KOPT-K1 (cell line): Measurements from ENCODE around the gene AFMID.
"Not testable (repeated sequence)": the region's sequence is repeated elsewhere in the genome, so short reads cannot be mapped to it uniquely, and the experiment has no call there.

Experiments used
- H3K27ac ChIP-seq: fragments of 200-600 bp; sonication (generic); 2 replicates; pipeline ENCODE4 v1.5.1; 2016; ENCODE audit warnings: antibody characterized with exemption, mild to moderate bottlenecking, low read depth, low read length; ENCODE audit not compliant: poor library complexity, severe bottlenecking
- H3K36me3 ChIP-seq: fragments of 200-600 bp; sonication (generic); 2 replicates; pipeline ENCODE4 v1.5.1; 2017; ENCODE audit warnings: antibody characterized with exemption, mild to moderate bottlenecking, low read length, moderate library complexity; ENCODE audit not compliant: insufficient read depth
- H3K9me3 ChIP-seq: fragments of 200-600 bp; sonication (generic); 2 replicates; pipeline ENCODE4 v1.5.1; 2017; ENCODE audit warnings: antibody characterized with exemption, low read length, mild to moderate bottlenecking; ENCODE audit not compliant: insufficient read depth, poor library complexity, severe bottlenecking

Gene AFMID

GRCh38 chr17:78186692-78187595, at the start of gene AFMID, which contains the start of gene TK1:
TSS of gene AFMID (plus strand) at chr17:78187362. CDS start at chr17:78187371, 9 bp downstream.
TSS of gene TK1 (minus strand) at chr17:78187052. CDS start at chr17:78186994, 58 bp downstream.
- Histone ChIP-seq H3K9me3 (no peaks in the 10 kb centered on the region), H3K27ac (peak within 1 kb of the TSS; percentile 41), H3K36me3 (no peaks in the 10 kb centered on the region; the same call in 1 of the 2 replicates)

DNA sequence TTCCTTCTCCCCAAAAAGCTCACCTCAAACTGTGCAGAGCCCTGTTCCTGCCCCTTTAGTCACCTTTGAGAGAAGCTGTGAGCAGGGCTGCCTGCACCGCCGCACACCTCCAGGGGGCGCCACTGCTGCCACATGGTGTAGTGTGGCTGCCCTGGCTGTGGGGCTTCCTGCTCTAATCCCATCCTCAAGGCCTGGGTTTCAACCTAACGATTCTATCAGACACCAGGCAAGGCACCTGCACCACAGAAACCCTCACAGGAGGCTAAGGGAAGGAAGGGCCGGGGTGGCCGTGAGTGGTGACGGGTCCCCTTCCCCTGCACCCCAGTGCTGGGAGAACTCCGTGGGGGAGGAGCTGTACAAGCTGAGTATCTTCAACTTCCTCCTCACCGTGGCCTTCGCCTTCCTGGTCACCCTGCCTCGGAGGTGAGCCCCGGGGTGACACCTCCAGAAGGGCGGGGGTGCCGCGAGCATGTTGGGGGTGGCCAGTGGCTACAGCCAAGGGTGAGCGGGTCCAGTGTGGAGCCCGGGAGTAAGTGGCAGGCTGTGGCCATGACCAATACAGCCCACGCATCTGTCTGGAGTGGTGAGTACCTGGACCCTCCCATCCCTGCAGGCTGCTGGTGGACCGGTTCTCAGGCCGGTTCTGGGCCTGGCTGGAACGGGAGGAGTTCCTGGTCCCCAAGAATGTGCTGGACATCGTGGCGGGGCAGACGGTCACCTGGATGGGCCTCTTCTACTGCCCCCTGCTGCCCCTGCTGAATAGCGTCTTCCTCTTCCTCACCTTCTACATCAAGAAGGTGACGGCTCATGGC, 49.6 kb upstream of the AFMID start:
- Histone ChIP-seq H3K9me3 (no peaks in the 10 kb centered on the region), H3K27ac (no peak overlapping the region), H3K36me3 (peaks cover 69% of the 10 kb centered on the region)

GRCh38 chr17:78138204-78139060, 48.7 kb upstream of the AFMID start:
- Histone ChIP-seq H3K27ac (no peak overlapping the region), H3K36me3 (peaks cover 65% of the 10 kb centered on the region), H3K9me3 (no peaks in the 10 kb centered on the region)

DNA sequence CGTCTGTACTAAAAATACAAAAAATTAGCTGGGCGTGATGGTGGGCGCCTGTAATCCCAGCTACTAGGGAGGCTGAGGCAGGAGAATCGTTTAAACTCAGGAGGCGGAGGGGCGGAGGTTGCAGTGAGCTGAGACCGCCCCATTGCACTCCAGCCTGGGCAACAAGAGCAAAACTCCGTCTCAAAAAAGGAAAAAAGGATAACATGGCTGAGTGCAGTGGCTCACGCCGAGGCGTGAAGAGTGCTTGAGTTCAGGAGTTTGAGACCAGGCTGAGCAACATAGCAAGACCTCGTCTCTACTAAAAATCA, 47.3 kb upstream of the AFMID start:
- not testable (repeated sequence) for H3K9me3 ChIP-seq, H3K27ac ChIP-seq
- peaks cover 51% of the 10 kb centered on the region for H3K36me3 ChIP-seq

DNA sequence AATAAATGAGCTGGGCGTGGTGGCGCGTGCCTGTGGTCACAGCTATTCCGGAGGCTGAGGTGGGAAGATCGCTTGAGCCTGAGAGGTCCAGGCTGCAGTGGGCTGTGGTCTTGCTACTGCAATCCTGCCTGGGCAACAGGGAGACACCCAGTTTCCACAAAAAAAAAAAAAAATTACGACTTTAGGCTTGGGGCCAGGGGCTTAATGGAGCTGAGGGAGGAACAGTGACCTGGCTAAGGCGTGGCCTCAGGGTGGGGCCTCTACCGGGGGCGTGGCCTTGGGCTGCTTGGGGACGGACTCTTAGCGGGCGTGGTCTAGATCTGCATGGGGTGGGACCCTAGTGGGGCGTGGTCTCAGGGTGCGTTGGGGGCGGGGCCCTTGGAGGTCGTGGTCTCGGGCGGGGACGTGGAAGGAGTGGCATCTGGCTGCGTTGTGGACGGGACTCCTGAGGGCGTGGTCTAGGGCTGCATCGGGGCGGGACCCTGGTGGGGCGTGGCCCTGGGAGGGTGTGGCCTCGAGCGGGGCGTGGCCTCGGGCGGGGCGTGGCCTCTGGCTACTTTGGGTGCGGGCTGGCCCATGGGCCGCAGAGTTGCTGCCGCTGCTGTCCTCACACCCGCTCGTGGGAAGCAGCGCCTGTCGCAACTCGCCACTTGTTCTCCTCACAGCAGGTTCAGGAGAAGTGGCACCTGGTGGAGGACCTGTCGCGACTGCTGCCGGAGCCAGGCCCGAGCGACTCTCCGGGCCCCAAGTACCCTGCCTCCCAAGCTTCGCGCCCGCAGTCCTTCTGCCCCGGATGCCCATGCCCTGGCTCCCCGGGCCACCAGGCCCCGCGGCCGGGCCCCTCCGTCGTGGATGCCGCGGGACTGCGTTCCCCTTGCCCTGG, 46.8 kb upstream of the AFMID start:
- no peak overlapping the region for H3K27ac ChIP-seq

GRCh38 chr17:78141437-78142118, 45.6 kb upstream of the AFMID start:
- H3K9me3 ChIP-seq: no peaks in the 10 kb centered on the region
- H3K36me3 ChIP-seq: peaks cover 34% of the 10 kb centered on the region
- no peak overlapping the region for H3K27ac ChIP-seq

More for the DNA sequence above, 46.8 kb upstream of the AFMID start:
- no peaks in the 10 kb centered on the region for H3K9me3 ChIP-seq
- peaks cover 45% of the 10 kb centered on the region for H3K36me3 ChIP-seq

- Histone ChIP-seq H3K36me3 (peaks cover 27% of the 10 kb centered on the region), H3K27ac (no peak overlapping the region), H3K9me3 (no peaks in the 10 kb centered on the region)
Observed at GRCh38 chr17:78142119-78142861, 44.9 kb upstream of the AFMID start.

GRCh38 chr17:78143214-78144146, 43.7 kb upstream of the AFMID start:
- Histone ChIP-seq H3K27ac (no peak overlapping the region), H3K9me3 (no peaks in the 10 kb centered on the region), H3K36me3 (peaks cover 22% of the 10 kb centered on the region)

DNA sequence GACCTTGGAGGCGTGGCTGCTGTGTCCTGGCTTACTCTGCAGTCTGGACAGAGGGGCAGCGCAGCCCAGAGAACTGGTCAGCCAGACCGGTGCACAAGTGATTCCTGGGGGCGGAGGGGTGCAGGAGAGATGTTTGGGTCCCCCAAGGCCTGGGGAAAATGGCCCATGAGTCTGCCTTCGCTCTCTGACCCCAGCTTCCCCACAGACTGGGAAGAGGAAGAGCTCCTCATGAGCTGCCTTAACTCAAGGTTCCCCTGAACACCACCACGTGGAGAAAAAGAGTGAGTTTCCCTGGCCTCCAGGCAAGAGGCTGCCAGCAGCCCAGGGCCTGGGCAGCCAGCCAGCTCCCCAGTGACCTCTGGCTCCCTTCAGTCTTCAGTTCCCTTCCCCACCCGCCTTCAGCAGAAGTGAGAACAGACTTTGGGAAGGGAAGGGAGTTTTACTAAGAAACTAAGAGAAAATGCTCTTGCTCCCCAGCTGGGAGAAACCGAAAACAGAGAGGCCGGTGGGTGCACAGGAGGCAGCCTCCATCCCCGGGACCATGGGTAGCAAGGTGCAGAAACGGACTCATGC, 42.9 kb upstream of the AFMID start:
- no peaks in the 10 kb centered on the region for H3K9me3 ChIP-seq
- no peak overlapping the region for H3K27ac ChIP-seq
- H3K36me3 ChIP-seq: peaks cover 22% of the 10 kb centered on the region

DNA sequence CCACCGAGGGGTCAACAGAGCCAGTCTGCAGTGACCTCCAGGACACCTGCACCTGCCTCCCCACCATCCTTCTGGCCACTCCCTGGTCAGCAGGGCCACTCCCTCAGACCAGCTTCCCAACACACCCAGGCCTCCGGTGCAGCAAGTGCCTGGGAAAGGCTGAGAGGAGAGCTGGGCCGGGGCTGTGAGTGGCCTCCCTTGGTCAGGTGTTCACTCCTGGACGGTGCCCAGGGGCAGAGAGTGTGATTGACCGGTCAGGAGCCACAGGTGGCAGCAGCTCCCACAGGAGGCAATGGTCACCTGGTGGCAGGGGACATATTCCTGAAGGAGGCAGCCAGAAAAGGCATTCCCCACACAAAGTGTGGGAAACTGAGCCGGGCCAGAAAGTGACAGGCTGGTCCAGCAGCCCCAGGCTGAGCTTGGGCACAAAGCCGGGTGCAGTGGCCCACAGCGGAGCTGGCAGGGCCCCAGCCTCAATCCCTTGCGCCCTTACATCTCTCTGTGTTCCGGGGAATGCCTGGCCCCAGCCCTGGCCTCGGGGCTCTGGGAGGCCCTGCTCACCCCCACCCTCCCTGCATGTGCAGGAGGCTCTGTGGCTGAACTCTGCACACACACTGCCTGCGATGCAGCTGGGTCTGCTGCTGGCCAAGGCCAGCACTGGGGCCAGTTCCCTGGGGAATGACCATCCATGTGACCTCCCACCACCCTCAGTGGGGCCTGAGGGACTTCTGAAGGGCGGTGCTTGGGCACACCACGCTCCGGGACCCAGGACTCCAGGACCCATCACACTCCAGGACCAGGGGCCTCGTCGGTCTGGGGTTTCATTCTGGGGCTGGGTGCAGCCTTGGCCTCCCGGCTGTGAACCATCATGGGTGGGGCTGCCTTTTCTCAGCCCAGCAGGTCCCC, 42.2 kb upstream of the AFMID start:
- no peaks in the 10 kb centered on the region for H3K9me3 ChIP-seq
- peaks cover 22% of the 10 kb centered on the region for H3K36me3 ChIP-seq
- H3K27ac ChIP-seq: no peak overlapping the region

GRCh38 chr17:78146471-78146869, 40.7 kb upstream of the AFMID start:
- no peaks in the 10 kb centered on the region for H3K9me3 ChIP-seq
- H3K36me3 ChIP-seq: peaks cover 16% of the 10 kb centered on the region
- H3K27ac ChIP-seq: no peak overlapping the region
